Sciatic nerve (tissue), 2 donors: ENCODE data around the gene CEP164. TPM values are rescaled to one million over a fixed set of nuclear protein-coding genes. Genes with fewer than 3 reads are reported as not detected.
A peak's percentile ranks its signal among the peaks of the same experiment; 100 is the strongest.

Experiments
- ATAC-seq: fragments of 200-7000 bp; cut with Tn5 transposase; one replicate; pipeline ENCODE4 v1.9.1; 2020; ENCODE audit warnings: mild to moderate bottlenecking, moderate library complexity
- DNase-seq: peaks from one replicate; pipeline ENCODE4 v3.0.0-alpha.2; 2020; ENCODE audit warnings: low spot score
- intact Hi-C: fragments of 100-400 bp; cut with DNase I; formaldehyde crosslinking; loops from one replicate; pipeline ENCODE4 v1.14.2; 2022
- total RNA-seq: library from RNA; stranded (reverse); fragmentation: NEBNext Ultra II Directional; extraction: Animal tissue kit (Norgen Biotek cat#: 25700); gene quantifications from one replicate; pipeline ENCODE4 v1.2.1, GENCODE V29; 2021
- donor health status: DM: no; HTN: no; CAD: no.
- donor health status: DM: no; HTN: no; CAD: no.

The CEP164 gene
- 46.4 TPM for total RNA-seq

DNA sequence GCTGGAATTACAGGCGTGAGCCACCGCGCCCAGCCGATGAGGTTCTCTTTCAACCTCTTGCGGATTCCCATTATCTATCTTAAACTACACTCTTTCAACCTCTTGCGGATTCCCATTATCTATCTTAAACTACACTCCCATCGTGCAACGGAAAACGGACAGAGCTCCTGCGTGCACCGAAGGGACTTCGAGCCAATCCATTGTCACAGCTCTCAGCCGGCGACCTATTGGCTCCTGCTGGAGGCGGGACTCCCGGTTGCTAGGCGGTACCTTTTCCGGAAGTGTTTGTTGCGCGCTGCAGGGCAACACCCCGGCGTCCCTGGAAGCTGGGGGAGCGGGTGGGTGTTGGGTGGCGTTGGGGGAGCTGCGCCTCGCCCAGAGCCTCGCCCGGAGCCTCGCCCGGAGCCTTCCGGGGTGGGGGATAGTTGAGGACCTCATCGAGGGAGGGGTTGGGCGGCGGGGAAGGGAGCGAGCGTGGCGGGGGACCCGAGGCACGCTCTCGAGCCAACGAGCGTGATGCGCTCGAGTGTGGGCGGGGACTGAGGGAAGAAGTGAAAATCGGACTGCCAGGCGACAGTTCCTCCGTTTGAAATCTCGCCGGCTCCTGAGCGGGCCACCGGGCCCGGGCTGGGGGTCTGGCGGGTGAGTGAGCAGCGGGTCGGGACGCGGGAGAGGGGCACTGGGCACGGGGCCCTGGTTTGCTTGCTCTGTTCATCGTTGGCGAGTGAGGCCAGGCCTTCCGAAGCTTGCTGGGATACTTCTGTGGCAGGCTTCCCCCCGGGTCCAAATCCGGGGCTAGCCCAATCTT is at the start of gene CEP164:
Gene CEP164 (plus strand): TSS at position 288 of the 808 bp plus-strand sequence. CDS start 10,733 bp downstream, outside the sequence.
- DNase-seq (peak; percentile 97), ATAC-seq (peak; percentile 98)
- intact Hi-C loops: no loop called here

DNA sequence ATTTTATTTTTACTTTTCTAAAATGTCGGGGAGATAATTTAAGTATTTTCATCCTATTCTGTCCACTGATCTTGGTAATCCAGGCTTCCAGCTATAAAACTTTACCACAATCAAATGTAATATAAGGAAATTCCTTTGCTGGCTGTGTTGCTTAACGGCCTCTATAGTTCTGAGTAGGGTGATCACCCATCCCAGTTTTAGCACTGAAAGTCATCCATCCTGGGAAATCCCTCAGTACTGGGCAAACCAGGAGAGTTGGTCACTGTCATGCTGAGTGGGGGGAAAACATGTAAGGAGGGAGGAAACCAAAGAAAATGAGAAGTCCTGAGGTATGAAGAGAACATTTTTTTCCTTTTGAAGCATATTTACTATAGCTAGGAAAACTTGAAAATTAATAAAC is 49.3 kb upstream of the CEP164 start:
- no peak for DNase-seq
- intact Hi-C loops: no loop called here
- no peak for ATAC-seq

DNA sequence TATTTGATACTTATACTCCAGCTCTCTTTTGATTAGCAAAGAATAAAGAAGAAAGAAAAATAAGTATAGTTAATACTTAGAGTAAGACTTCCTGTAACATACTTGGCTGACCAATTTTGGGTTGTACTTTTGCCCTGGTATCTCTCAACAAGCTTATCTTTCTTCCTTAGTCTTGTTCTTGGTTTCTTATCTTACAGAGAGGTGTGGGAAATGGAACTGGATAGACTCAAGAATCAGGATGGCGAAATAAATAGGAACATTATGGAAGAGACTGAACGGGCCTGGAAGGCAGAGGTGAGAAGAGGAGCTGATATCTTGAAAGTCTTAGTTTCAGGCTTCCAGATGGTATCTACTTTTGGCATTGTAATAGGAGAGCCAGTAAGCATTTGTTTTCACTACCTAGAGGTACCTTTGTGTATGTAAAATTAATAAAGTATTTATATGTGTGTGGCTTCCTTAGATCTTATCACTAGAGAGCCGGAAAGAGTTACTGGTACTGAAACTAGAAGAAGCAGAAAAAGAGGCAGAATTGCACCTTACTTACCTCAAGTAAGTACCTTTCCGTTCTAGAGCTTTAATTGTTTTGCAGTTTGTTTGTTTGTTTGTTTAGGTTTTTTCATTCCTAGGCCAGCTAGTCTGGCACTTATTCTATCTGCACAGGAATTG is 47.8 kb upstream of the CEP164 start:
- ATAC-seq (no peak), DNase-seq (no peak)
- intact Hi-C loops: no loop called here

DNA sequence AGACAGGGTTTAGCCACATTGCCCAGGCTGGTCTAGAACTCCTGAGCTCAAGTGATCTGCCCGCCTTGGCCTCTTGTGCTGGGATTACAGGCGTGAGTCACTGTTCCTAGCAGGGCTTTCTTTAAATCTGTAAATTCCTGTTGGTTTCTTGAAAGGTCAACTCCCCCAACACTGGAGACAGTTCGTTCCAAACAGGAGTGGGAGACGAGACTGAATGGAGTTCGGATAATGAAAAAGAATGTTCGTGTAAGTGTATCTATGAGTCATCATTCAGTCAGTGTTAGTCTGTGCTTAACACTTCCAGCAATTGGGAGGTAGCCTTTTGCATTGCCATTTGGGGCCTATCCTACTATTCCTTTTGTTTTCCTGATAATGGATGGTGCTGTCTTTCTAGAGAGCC is 46.5 kb upstream of the CEP164 start:
- intact Hi-C loops: no loop called here
- no peak for DNase-seq
- ATAC-seq: no peak

DNA sequence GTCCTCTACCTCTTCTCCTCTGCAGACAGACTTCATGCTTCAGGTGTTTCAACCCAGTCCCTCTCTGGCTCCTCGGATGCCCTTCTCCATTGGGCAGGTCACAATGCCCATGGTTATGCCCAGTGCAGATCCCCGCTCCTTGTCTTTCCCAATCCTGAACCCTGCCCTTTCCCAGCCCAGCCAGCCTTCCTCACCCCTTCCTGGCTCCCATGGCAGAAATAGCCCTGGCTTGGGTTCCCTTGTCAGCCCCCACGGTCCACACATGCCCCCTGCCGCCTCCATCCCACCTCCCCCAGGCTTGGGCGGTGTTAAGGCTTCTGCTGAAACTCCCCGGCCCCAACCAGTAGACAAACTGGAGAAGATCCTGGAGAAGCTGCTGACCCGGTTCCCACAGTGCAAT is 45.8 kb upstream of the CEP164 start:
- intact Hi-C loops: no loop called here
- no peak for ATAC-seq
- DNase-seq: no peak

DNA sequence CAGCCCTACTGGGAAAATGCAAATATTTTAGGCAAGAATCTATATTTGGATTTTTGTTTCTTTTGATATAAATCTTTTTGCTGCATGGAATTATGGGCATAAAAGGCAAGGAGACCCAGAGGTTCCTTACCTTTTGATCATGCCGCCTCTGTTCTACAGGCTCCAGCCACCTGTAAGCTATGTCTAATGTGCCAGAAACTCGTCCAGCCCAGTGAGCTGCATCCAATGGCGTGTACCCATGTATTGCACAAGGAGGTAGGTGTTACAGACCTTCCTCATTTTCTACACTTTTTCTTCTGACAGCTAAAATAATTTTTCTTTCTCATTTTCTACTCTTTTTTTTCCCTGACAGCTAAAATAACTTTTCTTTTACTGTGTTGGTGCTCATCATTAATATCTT is 44.7 kb upstream of the CEP164 start:
- DNase-seq: no peak
- ATAC-seq: no peak
- intact Hi-C loops: no loop called here

DNA sequence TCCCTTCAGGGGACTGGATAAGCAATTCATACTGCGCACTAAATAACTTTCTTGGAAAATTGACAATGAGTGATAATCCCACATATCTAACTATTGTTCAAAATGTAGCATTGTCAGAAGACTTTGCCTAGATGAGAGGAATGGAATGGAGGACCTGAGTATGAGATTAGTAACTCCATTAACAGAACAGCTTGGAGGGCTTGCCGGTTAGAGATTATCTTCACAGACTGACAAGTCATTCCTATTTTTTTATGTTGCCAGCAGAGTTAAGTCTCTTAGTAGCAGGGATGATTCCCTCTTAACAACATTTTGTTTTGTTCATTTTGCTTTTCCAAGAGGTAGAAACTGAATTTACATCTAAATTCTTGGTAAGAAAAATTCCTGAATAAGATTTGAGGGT is 43.6 kb upstream of the CEP164 start:
- intact Hi-C loops: no loop called here

DNA sequence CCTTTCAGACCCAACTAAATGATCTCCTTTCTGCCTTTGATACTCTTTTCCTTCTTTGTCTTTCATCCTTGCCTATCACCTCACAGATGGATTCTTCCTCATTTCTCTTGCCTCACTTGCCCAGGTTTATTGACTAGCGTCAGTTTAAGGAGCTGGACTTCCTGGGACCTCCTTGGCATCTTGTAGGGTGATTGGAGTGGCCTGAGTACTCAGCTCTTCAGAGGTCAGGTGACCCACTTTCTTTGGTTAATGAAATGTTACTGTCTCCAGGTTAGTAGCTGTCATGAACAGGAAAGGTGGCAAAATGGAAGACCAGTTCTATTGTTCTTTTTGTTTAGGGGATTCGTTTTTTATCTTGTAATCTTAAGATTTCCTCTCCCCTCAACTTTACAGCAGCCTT is 41.1 kb upstream of the CEP164 start:
- ATAC-seq (no peak), DNase-seq (no peak)
- intact Hi-C loops: no loop called here

More for the DNA sequence above, 43.6 kb upstream of the CEP164 start:
- ATAC-seq: no peak
- DNase-seq: no peak

DNA sequence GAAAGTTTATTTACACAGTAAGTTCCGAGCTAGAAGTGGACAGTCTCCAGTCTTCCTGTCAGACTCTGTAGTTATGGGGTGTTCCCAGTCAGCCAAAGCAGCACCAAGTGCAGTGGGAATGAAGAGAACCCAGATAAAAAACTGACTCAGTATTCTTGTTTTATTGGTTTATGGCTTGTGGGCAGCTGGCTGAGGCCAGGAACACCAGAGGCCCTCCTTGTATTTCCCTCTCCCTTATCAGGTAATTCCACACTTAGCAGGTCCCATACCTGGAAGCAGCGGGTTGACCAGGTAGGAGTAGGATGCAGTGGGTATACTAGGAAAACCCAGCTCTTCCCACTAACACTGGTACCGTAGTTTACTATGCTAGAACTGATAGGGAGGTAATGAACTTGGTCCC is 40.0 kb upstream of the CEP164 start:
- intact Hi-C loops: no loop called here
- ATAC-seq: no peak
- DNase-seq: no peak

DNA sequence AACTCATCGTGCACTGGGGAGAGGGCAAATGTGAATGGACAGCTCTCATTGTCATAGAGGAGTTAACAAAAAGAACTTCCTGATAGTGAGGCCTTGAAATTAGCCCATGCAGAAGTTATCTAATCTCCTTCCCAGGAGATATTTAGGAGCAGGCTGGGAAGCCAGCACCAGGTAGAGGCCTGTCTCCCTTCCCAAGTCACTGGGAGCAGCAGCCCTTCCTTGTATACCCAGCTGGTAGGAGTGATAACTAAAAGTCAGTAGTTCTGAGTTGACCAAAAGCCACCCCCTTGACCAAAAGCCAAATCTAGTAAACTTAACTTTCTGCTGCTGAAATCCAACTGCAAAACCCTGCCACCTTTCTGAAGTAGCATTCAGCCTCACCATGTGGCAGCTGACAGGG is 37.9 kb upstream of the CEP164 start:
- DNase-seq (no peak), ATAC-seq (no peak)
- intact Hi-C loops: no loop called here

DNA sequence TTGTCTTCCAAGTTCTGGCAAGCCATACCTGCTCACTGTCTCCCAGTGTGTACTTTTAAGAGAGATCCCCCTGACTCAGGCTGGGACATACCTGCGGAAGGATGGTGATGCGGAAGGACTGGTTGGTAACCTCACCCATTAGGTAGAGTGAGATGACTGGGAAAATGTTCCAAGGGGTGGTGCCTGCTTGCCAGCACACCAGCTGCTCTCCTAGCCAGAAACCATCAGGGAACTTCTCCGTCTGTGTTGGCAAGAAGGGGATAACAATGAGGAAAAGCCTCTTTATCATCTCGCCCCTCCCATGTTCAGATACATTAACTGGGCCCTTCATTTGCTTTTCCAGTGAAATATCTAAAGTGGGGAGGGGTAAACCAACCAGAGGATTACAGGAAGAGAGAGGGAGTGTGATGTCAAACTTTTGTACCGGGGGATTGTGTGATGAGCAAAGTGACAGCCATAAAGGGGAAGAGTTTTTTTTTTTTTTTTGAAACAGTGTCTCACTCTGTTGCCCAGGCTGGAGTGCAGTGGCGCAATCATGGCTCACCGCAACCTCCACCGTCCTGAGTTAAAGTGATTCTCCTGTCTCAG is 36.8 kb upstream of the CEP164 start, which contains the start of gene BACE1-AS:
Gene BACE1-AS (plus strand): TSS at position 538 of the 588 bp plus-strand sequence.
- DNase-seq (no peak), ATAC-seq (no peak)
- intact Hi-C loops: no loop called here

DNA sequence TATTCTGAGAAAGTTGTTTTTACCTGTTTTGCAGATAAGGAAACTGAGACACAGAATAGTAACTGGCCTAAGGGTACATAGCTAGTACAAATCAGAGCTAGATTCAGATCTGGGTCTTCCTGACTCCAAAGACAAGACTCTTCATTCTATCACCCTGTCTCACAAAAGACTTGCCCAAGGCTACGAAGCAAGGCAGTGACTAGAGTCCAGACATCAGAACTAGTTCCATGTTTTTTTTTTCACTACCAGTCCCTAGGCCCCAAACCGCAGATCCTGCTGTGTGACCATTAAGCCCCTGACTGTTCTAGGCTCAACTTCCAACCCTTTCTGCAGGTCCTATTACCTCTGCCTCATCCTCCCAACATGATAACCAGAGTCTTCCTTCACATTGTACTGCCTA is 35.0 kb upstream of the CEP164 start:
- DNase-seq: no peak
- intact Hi-C loops: no loop called here
- ATAC-seq: no peak

DNA sequence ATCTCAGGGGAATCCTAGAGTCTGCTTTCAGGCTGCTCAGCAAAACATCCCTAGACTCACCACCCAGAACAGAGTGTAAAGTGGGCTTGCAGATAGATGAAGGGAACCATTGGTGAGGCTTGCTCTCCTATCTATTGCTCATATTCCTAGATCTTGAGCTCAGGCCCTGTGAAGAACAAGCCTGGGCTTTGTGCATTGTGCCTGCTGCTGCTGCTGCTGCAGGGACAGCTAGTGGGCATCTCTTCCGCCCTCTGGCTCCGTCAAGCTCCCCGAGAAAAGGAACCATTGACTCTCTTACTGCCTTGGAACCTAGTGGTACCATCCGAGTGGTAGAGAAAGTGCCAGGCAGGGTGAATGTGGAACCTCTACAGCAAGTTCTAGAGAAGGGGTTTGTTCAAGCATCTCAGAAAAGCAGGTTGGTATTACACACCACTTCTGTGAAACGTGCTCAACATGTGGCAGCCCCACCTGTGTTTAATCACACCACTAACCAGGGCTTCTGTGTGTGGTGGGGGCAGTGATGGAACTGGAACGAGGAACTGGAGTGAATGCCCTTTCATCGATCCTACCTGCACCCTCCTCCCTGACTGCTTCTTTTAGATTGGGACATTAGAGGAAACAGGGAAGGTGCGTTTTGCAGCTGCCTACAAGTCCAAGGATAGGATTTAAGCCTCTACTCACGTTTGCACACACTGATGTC is 32.1 kb upstream of the CEP164 start:
- intact Hi-C loops: no loop called here
- ATAC-seq (no peak), DNase-seq (no peak)

DNA sequence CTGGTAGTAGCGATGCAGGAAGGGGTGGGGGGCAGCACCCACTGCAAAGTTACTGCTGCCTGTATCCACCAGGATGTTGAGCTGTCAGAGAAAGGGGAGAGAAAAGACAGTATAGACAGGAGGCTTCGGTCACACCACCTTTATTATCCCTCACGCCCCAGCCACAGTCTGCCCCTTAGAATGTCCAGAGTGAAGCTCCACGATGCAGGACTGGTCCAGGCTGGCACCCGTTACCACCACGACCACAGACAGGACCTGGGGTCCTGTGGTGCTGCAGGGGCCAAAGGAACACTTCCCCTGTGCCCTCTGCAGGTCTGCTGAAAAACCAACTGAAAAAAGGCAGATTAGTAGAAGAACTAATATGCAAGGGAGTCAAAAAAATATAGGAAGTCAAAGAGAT is 30.8 kb upstream of the CEP164 start:
- no peak for ATAC-seq
- intact Hi-C loops: no loop called here
- DNase-seq: no peak

DNA sequence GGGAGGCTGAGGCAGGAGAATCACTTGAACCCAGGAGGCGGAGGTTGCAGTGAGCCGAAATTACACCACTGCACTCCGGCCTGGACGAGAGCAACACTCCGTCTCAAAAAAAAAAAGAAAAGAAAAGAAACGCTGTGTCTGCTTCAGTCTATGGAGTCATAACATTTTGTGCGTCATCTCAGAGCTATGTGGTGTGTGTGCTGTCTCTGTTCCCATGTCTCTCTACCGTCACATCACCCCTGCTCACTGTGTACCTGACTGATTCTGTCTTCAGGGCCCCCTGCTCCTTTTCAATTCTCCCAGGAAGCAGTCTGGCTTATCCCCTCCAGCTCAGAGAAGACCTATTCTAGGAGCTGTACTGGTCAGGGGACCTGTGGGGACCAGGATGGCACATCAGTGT is 29.5 kb upstream of the CEP164 start:
- ATAC-seq (no peak), DNase-seq (no peak)
- intact Hi-C loops: no loop called here

DNA sequence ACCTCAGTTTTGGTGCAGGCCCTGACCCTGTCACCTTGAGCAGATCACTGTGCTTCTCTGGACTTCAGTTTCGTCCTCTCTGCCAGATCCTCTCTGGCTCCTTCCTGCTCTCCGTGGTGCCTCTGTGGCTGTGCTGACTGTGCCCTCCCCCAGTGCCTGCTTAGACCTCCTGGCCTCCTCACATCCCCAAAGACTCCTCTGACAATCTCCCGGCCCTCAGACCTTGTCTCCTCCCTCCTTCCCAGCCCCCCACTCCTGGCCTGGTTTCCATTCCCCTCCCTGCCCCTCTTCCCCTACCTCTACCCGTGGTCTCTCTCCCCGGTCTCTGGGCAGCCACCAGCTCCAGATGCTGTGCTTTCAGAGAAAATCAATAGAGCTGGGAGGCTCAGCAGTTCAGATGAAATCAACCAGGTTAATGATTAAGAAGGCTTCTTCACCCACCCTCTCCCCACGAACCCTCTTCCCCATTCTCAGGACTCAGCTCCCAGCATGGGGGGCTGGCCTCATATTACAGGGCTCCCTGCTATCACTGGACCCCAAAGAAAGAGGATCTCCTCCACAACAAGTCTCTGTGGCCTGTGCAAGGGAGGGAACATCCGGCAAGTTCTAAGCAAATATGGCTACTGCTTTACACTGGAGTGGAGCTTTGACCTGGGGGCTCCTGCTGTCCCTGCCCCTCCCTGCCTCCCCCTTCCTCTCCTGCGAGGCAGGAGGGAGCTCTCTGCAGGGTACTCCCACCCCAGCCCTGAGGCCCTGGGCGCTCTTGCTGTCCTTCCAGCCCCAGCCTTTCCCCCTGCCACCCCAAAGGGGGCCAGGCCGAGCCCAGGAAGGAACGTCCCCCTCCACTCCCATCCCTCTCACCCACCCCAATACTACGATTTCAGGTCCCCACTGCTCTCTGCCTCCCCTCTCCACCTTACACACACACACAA is 28.0 kb upstream of the CEP164 start:
- ATAC-seq (peak; percentile 37), DNase-seq (no peak)
- intact Hi-C loops: no loop called here

DNA sequence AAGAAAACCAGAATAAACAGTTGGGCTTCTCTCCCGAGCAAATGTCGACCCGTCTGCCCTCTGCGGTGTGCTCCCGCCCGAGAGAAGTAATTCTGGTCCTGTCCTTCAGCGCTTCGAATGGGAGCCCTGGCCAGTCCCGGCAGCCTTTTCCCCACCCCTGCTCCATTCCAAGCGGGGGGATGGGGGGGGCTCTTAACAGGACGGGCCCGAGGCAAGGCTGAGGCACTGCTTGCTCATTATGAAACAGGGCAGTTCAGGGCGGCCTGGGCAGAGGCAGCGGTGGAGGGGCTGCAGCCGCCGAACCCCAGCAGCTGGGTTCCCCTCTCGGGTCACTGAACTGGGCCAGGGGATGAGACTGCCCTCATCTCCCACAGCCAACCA is 27.4 kb upstream of the CEP164 start:
- ATAC-seq (peak; percentile 89), DNase-seq (peak; percentile 69)
- intact Hi-C loops: no loop called here

DNA sequence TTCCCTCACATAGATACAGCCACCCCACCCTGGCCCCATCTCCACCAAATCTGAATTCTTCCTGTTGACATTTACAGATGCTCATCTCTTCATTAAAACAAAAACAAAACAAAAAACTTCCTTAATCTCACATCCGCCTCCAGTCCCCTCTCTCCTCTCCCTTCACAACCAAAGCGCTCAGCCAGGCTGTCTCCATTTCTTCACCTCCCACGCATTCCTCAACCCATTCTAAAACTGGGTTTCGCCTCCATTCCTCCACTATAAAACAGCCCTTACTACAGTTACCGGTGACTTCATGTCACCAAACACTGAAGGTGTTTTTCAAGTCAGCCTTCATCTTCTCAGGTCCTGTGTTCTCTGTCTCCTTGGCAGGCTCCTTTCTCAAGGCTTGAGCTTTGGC is 26.9 kb upstream of the CEP164 start:
- DNase-seq (no peak), ATAC-seq (peak; percentile 13)
- intact Hi-C loops: no loop called here

DNA sequence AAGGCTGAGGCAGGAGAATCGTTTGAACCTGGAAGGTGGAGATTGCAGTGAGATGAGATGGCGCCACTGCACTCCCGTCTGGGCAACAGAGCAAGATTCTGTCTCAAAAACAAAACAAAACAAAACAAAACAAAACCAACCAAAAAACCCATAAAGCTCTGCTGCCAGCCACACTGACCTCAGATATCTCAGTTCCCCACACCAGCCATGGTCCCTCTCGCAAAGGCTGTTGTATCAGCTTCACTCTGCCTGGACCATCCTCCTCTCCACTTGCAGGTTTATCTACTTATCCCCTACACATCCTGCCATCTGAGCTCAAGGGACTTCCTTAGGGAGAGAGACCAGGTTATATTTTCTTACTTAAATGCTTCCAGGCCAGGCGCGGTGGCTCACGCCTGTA is 25.4 kb upstream of the CEP164 start:
- DNase-seq: peak; percentile 13
- intact Hi-C loops: no loop called here
- no peak for ATAC-seq
